Astrocyte (in vitro differentiated cells and primary cell): ENCODE measurements around the gene BRINP2. TPM values are rescaled to one million over a fixed set of nuclear protein-coding genes. Genes with fewer than 3 reads are reported as not detected.

ENCODE experiments used
- DNase-seq: peaks from one replicate; pipeline ENCODE4 v3.0.0-alpha.2; 2010; ENCODE audit warnings: low read depth
- FAIRE-seq: peaks from 2 replicates; lab custom pipeline; 2011; peaks lifted over from hg19 to GRCh38; lab: Jason Lieb, UNC
- H2AFZ ChIP-seq: 2 replicates; pipeline ENCODE4 v1.6.0; 2012; ENCODE audit warnings: low read depth, low read length, inconsistent platforms
- H3K27ac ChIP-seq: 2 replicates; pipeline ENCODE4 v1.5.1; 2011; ENCODE audit warnings: low read depth, low read length, inconsistent platforms
- H3K27me3 ChIP-seq: 2 replicates; pipeline ENCODE4 v1.6.0; 2011; ENCODE audit warnings: low read length, inconsistent platforms; ENCODE audit not compliant: insufficient read depth
- H3K36me3 ChIP-seq: 2 replicates; pipeline ENCODE4 v1.5.1; 2011; ENCODE audit warnings: low read length, inconsistent platforms; ENCODE audit not compliant: insufficient read depth
- H3K4me1 ChIP-seq: 2 replicates; pipeline ENCODE4 v1.5.1; 2011; ENCODE audit warnings: low read length, inconsistent platforms; ENCODE audit not compliant: insufficient read depth
- H3K4me2 ChIP-seq: 2 replicates; pipeline ENCODE4 v1.6.0; 2012; ENCODE audit warnings: low read length, inconsistent platforms
- H3K4me3 ChIP-seq: 2 replicates; pipeline ENCODE4 v1.5.1; 2011; ENCODE audit warnings: low read depth, mild to moderate bottlenecking, low read length, inconsistent platforms; ENCODE audit not compliant: insufficient read depth
- H3K79me2 ChIP-seq: 2 replicates; pipeline ENCODE4 v1.6.0; 2012; ENCODE audit warnings: mild to moderate bottlenecking, low read length, inconsistent platforms; ENCODE audit not compliant: insufficient read depth
- H3K9ac ChIP-seq: 2 replicates; pipeline ENCODE4 v1.6.0; 2012; ENCODE audit warnings: mild to moderate bottlenecking, low read length, inconsistent platforms
- H3K9me3 ChIP-seq: 2 replicates; pipeline ENCODE4 v1.5.1; 2012; ENCODE audit warnings: low read depth, mild to moderate bottlenecking, low read length, inconsistent platforms; ENCODE audit not compliant: insufficient read depth
- H4K20me1 ChIP-seq: 2 replicates; pipeline ENCODE4 v1.6.0; 2012; ENCODE audit warnings: low read length, inconsistent platforms; ENCODE audit not compliant: insufficient read depth
- H3K27ac Mint-ChIP-seq: one replicate; pipeline ENCODE4 v1.8.0; 2021; ENCODE audit warnings: mild to moderate bottlenecking, mixed read lengths; ENCODE audit not compliant: unreplicated experiment
- H3K27me3 Mint-ChIP-seq: one replicate; pipeline ENCODE4 v1.8.0; 2021; ENCODE audit warnings: low read depth, mixed read lengths; ENCODE audit not compliant: unreplicated experiment
- H3K36me3 Mint-ChIP-seq: one replicate; pipeline ENCODE4 v1.8.0; 2021; ENCODE audit warnings: low read depth, mixed read lengths; ENCODE audit not compliant: unreplicated experiment
- H3K4me1 Mint-ChIP-seq: one replicate; pipeline ENCODE4 v1.8.0; 2021; ENCODE audit warnings: low read depth, mixed read lengths; ENCODE audit not compliant: unreplicated experiment
- H3K4me3 Mint-ChIP-seq: one replicate; pipeline ENCODE4 v1.8.0; 2021; ENCODE audit warnings: mild to moderate bottlenecking, moderate library complexity, mixed read lengths; ENCODE audit not compliant: unreplicated experiment
- H3K9me3 Mint-ChIP-seq: one replicate; pipeline ENCODE4 v1.8.0; 2021; ENCODE audit warnings: mild to moderate bottlenecking, mixed read lengths; ENCODE audit not compliant: unreplicated experiment
- EZH2 ChIP-seq: IDR thresholded peaks from 2 replicates; pipeline ENCODE4 v1.6.1; 2012; ENCODE audit warnings: mild to moderate bottlenecking, low read length, inconsistent platforms; ENCODE audit not compliant: insufficient read depth
- total RNA-seq: library from RNA; stranded (reverse); gene quantifications from 2 replicates; pipeline ENCODE4 v1.2.1, GENCODE V29; 2021
- TF ChIP-seq, protein P1 (sequence below): IDR thresholded peaks from 2 replicates; pipeline ENCODE4 v1.5.1; 2011; ENCODE audit warnings: low read depth, mild to moderate bottlenecking, inconsistent platforms, low read length, moderate library complexity; ENCODE audit not compliant: insufficient read depth

BRINP2 gene
- total RNA-seq, 1 donor from 2014 or later = not detected

DNA sequence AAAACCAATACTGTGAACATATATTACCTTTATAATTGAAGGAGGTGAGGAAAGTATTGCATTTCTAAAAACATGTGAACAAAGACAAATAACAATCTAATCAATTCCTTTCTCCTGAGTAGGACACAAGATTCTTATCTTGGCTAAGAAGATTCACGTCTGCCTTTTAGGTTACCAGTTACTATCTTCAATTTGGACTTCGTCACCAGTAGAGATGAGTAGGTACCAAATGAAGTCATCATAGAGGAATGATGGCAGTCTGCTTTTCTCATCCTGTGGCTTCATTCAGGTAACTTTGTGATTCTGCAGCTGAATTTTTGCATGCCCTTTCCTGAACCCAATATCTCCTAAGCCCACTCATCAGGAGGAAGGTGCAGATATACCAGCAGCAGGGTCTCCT is 38.6 kb upstream of the BRINP2 start:
- no peak overlapping the region for H3K4me3 Mint-ChIP-seq
- H3K36me3 ChIP-seq = no peaks in the 10 kb centered on the region

DNA sequence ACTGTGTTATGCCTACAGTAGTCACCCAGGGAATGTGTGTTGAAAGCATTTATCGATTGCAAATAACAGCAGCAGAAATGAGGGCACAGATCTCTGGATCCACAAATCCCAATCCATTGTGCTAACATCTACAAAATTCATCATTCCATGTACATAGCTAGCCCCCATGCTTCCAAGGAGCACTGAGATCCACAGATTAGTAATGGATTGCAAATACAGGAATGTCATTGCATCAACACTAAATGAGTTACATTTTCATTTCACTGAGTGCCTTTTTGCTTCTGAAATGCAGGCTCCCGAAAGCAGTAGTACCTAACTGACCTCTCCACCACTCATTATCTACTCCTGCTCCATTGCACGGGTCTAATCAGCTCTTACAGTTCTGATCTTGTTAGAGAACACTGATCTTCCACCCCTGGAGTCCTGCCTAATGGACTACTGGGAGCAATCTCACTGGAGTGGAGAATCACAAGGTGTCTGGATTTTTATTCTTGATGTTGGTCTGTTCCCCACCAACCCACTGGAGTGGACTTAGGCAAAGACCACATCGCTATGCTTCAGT is 36.7 kb upstream of the BRINP2 start:
- no peaks in the 10 kb centered on the region for H3K9me3 Mint-ChIP-seq
- peaks cover 5% of the 10 kb centered on the region for H3K27me3 Mint-ChIP-seq
- H3K36me3 Mint-ChIP-seq = no peaks in the 10 kb centered on the region
- DNase-seq (no peak), FAIRE-seq (no peak)
- no peaks in the 10 kb centered on the region for H3K79me2 ChIP-seq
- TF ChIP-seq, protein P1, sequence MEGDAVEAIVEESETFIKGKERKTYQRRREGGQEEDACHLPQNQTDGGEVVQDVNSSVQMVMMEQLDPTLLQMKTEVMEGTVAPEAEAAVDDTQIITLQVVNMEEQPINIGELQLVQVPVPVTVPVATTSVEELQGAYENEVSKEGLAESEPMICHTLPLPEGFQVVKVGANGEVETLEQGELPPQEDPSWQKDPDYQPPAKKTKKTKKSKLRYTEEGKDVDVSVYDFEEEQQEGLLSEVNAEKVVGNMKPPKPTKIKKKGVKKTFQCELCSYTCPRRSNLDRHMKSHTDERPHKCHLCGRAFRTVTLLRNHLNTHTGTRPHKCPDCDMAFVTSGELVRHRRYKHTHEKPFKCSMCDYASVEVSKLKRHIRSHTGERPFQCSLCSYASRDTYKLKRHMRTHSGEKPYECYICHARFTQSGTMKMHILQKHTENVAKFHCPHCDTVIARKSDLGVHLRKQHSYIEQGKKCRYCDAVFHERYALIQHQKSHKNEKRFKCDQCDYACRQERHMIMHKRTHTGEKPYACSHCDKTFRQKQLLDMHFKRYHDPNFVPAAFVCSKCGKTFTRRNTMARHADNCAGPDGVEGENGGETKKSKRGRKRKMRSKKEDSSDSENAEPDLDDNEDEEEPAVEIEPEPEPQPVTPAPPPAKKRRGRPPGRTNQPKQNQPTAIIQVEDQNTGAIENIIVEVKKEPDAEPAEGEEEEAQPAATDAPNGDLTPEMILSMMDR = no peak
- TF ChIP-seq EZH2 = no peak
- H3K9ac ChIP-seq = no peak overlapping the region
- no peak overlapping the region for H3K4me2 ChIP-seq
- H3K4me3 ChIP-seq = no peak overlapping the region
- no peaks in the 10 kb centered on the region for H4K20me1 ChIP-seq
- no peaks in the 10 kb centered on the region for H3K27me3 ChIP-seq
- H3K9me3 ChIP-seq = no peaks in the 10 kb centered on the region
- no peaks in the 10 kb centered on the region for H3K4me1 ChIP-seq
- no peaks in the 10 kb centered on the region for H3K4me1 Mint-ChIP-seq
- H3K27ac ChIP-seq = no peak overlapping the region
- no peak overlapping the region for H2AFZ ChIP-seq
- H3K27ac Mint-ChIP-seq = no peak overlapping the region
- no peaks in the 10 kb centered on the region for H3K36me3 ChIP-seq
- H3K4me3 Mint-ChIP-seq = no peak overlapping the region

More for the DNA sequence above, 38.6 kb upstream of the BRINP2 start:
- H3K27me3 ChIP-seq = no peaks in the 10 kb centered on the region
- H4K20me1 ChIP-seq = no peaks in the 10 kb centered on the region
- H3K4me1 ChIP-seq = no peaks in the 10 kb centered on the region
- peaks cover 5% of the 10 kb centered on the region for H3K27me3 Mint-ChIP-seq
- H3K4me2 ChIP-seq = no peak overlapping the region
- no peak overlapping the region for H3K9ac ChIP-seq
- H3K79me2 ChIP-seq = no peaks in the 10 kb centered on the region
- H3K4me1 Mint-ChIP-seq = no peaks in the 10 kb centered on the region
- DNase-seq (no peak), FAIRE-seq (no peak)
- H3K9me3 ChIP-seq = no peaks in the 10 kb centered on the region
- no peaks in the 10 kb centered on the region for H3K9me3 Mint-ChIP-seq
- H3K4me3 ChIP-seq = no peak overlapping the region
- H3K27ac Mint-ChIP-seq = no peak overlapping the region
- TF ChIP-seq EZH2 = no peak
- TF ChIP-seq, protein P1 = no peak
- H2AFZ ChIP-seq = no peak overlapping the region
- H3K27ac ChIP-seq = no peak overlapping the region
- no peaks in the 10 kb centered on the region for H3K36me3 Mint-ChIP-seq

DNA sequence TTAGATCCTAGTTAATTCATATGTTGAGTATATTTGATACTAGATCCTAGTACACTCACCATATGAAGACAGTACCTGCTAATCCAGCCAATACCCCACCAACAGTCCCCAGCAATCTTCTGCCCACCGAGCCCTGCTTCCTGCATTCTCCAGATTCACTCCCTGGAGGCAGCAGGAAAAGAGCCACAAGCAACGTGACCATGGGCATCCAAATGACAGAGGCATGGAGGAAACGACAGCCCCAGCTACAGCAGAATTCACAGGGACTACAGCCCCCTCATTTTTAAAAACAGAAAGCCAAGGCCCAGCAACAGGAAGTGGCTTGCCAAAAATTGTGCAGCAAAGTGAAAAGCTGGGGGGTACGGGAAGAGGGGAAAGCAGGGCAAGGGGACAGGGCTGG is 35.5 kb upstream of the BRINP2 start:
- Mint-ChIP-seq H3K27ac (no peak overlapping the region), H3K4me1 (no peaks in the 10 kb centered on the region), H3K9me3 (no peaks in the 10 kb centered on the region), H3K4me3 (no peak overlapping the region), H3K36me3 (no peaks in the 10 kb centered on the region), H3K27me3 (peaks cover 5% of the 10 kb centered on the region)
- Histone ChIP-seq H3K9ac (no peak overlapping the region), H3K27ac (no peak overlapping the region), H3K4me1 (no peaks in the 10 kb centered on the region), H4K20me1 (no peaks in the 10 kb centered on the region), H3K36me3 (no peaks in the 10 kb centered on the region), H3K27me3 (no peaks in the 10 kb centered on the region), H3K4me2 (no peak overlapping the region), H3K79me2 (no peaks in the 10 kb centered on the region), H2AFZ (no peak overlapping the region), H3K9me3 (no peaks in the 10 kb centered on the region), H3K4me3 (no peak overlapping the region)
- FAIRE-seq (no peak), DNase-seq (no peak)
- TF ChIP-seq, protein P1 = no peak
- no peak for TF ChIP-seq EZH2
